HG02571 (cell line): ENCODE data around the gene JADE2.
"Not testable (repeated sequence)": the region's sequence is repeated elsewhere in the genome, so short reads cannot be mapped to it uniquely, and the experiment has no call there.

Experiments
- ATAC-seq: cut with Tn5 transposase; IDR thresholded peaks from one replicate; pipeline ENCODE4 v1.9.1; 2021; ENCODE audit warnings: mild to moderate bottlenecking, moderate library complexity; ENCODE audit not compliant: unreplicated experiment

Gene JADE2

DNA sequence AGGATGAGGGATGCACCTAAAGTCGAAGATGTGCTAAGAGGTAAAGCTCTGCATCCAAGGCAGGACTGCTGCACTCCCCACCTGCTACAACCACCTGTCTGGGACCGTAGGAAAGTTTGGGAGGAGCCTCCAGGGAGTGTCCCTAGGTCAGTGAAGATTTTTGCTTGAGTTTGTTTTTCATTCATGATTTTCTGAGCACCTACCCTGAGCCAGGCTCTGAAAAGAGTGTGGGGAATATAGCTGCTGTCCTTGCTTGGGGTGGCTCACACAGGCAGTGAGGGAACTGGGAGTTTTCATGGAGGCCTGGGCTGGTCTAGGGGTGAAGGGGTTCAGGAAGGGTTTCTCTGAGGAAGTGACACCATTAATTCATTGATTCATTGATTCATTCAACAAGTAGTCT lies 58.3 kb downstream of the JADE2 start:
- ATAC-seq, result no peak

DNA sequence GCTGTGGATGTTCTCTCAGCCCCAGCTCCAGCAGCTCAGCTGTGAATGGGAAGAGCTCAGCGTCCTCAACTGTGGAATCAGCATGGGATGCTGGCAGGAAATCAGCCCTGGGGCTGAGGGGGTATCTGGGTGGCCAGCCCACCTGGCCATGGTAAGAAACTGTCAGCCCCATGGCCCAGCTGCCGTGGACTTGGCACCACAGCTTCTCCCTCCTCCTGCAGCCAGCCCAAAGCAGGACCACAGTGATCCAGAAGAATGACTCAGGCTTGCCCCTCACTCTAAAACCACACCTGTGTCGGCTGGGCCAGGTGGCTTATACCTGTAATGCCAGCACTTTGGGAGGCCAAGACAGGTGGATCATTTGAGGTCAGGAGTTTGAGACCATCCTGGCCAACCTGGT lies 59.2 kb downstream of the JADE2 start:
- ATAC-seq, result no peak

DNA sequence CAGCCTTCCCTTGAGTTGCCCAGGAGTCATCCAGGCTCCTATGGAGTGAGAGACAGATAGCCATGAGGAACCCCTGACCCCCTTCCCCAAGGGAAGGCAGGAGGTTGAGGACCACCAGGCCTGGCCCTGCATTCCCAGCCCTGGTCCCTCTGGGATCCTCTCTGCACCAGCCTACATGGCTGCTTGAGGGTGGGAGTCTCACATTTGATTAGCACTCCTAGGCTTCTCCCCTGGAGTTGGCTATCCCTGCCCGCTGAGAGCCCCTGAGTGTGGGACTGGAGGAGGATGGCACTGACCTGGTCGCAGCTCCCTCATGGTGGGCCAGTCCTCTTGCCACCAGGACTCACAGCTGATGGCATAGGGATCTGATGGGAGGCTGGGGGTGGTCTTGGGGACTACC lies 60.5 kb downstream of the JADE2 start:
- no peak for ATAC-seq

DNA sequence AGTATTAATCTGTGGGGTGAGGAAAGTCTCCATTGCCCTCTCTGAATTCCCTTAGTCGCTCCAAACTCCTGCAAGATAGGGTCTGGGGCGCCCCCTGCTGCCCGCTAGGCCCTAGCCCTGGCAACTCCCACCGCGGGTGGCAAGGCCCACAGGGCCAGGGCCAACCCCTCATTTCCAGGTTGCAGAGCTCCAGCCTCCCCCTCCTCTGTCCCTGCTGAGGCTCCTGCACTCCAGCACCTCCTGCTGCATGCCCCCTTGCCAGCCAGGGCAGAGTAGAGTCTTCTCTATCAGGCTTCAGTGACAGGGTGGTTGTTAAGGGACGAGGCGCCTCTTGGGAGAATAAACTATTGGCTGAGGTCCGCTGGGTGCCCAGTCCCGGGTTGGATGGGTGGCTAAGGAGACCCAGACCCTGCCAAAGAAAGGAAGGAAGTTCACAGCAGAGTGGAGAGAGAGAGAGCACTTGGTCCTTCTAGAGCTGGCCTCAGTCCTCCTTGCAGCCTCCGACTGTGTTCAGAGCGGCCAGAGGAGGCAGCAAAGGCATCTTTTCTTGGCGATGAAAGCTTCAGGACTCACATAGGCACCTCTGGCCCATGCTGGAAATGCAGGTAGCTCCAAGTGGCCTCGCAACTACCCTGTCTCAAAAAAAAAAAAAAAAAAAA lies 61.5 kb downstream of the JADE2 start:
- peak; percentile 54 for ATAC-seq

DNA sequence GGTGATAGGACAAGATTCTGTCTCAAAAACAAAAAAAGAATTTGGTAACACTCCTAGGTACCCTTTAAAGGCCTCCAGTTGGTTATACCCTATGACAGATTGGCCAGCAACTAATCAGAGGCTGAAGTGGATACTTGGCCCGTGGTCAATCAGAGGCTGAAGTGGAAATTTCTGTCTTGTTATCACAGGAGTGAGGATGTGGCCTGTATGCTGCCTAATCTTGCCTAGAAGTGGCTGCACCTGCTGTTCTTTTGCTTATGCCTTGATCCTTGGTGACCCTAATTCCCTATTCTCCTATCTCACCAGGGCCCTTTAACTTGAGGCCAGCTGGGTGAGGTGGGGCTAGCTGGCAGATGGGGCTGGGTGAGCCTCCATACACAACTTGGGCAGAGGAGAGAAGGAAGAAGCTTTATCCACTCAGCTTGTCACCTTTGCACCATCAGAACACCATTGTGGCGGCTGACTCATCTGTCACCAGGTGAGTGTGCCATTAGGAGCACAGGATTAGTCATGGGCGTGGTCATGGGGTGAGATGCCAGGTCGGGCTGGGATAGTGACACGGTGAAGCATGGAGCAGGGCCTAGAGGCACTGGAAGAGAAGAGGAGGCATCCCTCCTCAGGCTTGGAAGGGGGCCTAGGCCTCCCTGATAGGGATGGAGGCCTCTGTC lies 65.7 kb downstream of the JADE2 start:
- ATAC-seq, result no peak

DNA sequence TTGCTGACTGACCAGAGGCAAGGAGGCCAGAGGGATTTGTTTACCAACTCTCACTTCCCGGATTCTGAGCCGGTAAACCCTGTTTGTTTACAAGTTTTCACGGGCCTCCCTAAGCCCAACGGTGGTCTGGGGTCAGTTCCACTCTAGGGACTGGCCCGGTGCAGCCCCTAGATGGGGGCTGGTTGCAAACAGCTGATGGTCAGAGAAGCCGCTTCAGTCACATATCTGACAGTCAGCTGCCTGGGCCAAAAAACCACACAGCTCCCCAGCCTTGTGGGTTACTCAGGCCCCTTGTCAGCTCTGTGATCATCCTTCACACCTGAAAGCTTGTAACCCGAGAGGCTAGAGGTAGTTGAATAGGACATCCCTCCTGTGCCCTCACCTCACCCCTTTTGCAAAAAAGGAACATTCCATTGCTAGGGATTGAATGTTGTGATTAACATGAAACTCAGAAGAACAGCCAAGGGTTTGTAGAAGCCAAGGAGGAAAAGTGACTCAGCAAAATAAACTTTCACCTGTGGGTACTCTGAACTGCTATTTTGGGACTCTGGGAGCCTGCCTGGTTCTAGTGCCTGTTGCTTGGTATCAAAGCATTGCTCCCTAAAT lies 66.8 kb downstream of the JADE2 start:
- no peak for ATAC-seq

DNA sequence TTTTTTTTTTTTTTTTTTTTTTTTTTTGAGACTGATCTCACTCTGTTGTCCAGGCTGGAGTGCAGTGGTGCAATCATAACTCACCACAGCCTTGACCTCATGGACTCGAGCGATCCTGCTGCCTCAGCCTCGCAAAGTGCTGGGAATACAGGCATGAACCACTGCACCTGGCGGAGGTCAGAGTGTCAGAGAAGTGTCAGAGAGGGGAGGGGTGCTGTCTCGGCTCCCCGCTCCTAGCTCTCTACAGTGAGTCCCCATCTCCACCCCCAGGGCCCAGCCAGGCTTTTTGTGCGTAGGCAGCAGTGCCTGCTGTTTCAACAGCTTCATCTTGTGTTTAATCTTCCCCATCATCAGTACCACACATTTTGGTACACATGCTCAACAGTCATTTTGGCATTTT lies 68.9 kb downstream of the JADE2 start:
- no peak for ATAC-seq

DNA sequence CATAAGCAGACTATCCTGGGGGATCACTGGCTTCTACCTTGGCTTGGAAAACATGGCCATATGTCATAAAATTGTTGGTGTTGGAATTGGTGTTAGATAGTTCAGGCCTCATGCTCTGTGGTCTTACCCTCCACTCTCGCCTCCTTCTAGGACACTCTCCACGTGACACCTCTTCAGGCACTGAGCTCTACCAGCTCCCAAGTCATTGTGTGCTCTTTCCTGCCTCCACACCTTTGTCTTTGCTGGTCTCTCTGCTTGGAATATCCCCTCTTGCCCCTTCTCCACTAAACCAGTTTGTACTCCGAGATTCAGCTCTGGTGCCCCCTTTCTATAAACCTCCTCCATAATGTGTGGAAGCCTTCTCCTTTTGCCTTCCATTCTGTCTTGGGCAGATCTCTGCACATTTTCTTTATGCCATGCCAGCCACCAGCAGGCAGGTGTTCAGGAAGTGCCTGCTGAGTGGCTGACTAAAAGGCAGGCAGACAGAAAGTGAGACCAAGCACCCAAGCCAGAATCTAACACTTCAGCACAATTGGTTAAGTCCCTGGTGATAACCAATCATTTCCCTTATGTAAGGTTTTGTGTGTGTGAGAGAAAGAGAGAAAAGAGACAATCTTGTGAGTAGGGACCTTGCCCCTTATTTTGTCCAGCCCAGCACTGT lies 69.5 kb downstream of the JADE2 start:
- ATAC-seq, result peak; percentile 53

DNA sequence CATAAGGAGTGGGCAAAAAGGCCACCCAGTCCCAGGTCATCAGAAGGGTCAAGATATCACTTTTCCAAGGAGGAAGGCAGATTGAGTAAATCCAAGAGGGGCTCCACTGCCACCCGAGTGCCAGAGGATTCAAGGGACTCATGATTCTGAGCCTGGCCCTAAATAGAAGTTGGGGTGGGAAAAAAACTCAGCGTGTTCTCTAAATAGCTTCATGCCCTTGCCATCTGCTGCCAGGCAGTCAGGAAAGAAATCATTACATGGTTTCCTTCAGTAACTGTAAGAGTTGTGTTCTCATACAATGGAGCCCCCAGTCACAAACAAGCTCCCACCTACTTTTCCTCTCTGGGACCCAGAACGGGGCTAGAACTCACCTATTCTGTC lies 70.0 kb downstream of the JADE2 start:
- no peak for ATAC-seq

DNA sequence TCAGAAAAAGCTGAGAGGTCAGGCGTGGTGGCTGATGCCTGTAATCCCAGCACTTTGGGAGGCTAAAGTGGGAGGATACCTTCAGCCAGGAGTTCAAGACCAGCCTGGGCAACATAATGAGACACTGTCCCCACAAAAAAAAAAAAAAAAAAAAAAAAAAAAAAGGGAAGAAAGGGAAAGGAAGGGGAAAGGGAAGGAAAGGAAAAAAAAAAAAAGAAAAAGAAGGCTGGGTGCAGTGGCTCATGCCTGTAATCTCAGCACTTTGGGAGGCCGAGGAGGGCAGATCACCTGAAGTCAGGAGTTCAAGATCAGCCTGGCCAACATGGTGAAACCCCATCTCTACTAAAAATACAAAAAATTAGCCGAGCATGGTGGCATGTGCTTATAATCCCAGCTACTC lies 74.3 kb downstream of the JADE2 start:
- ATAC-seq, result not testable (repeated sequence)

DNA sequence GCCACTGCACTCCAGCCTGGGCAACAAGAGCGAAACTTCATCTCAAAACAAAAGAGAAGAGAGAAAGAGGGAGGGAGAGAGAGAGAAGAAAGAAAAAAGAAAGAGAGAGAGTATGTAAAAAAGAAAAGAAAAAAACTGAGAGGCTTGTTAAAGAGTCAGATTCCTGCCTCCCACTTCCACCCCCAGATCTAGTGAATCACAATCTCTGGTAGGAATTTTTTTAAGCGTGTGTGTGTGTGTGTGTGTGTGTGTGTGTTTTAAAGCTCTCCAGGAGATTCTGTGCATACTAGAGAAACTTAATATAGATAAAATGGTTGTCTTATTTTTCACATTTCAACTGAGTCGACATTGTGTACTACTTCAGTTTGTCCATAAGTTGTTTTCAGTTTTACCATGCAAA lies 75.1 kb downstream of the JADE2 start:
- no peak for ATAC-seq

DNA sequence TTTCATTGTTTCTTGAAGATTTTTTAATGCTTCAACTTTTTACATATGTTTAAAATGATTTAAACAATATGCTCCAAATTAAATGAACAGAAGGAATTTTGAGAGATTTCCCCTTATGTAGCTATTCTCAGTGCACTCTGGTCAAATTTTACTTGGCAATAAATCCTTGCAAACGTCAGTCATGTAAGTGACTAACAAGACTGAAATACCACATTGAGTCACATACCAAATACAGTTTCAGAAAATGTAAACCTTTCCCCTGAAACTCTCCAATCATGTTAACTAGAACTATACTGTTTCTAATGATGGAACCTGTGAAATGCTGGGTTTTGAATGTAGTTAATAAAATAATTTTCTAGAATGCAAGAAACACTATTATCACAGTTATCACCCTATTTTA lies 77.6 kb downstream of the JADE2 start:
- no peak for ATAC-seq

DNA sequence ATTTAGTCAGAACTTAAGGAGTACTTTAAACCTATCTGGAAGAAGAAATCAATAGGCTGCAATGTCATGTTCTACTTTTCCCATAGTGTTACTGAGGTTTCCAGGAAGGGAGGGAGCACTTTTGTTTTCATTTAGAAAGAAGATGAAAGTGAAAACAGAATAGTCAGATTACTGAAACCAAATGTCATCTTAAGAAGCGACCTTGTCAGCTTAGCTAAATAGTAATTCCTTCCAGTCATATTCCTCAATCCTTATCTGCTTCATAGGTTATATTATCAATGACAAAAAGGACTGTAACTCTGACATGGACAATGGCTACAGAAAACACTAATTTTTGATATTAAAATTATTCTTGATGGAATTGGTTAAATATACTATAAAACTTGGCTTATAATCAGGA lies 79.4 kb downstream of the JADE2 start:
- ATAC-seq, result no peak

DNA sequence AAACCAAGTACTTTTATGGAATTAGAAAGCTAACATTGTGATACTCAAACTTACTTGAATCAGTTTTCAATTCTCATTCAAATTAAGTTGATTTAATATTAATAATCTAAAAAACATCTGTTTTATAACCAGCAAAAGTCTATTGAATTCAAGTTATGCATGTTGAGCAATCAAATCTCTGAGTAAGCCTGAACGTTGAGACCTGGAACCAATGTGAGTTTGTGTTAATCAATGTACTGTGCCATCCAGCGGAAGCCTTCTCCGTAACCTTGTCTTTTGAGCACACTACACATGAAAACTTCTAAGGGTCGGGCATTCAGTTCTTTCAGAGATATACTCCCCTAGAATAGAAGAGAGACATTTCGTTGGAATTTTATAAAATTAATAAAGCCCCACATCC lies 81.3 kb downstream of the JADE2 start:
- no peak for ATAC-seq

DNA sequence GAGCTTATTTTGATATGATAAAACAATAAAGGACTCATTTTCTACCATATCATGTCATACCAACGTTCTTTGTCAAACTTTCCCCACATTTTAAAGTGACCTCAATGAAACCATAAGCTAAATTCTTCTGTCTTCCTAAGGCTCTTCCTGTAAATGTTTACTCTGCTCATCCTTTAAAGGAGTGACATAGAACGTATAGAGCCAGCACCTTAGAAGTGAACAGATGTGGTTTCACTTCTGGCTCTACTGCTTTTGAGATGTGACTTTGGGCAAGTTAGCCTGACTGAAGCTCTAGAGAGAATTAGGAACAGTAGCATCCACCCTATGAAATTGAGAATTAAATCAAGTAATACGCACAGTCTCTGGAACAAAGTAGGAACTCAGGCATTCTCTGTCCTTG lies 83.1 kb downstream of the JADE2 start:
- no peak for ATAC-seq

DNA sequence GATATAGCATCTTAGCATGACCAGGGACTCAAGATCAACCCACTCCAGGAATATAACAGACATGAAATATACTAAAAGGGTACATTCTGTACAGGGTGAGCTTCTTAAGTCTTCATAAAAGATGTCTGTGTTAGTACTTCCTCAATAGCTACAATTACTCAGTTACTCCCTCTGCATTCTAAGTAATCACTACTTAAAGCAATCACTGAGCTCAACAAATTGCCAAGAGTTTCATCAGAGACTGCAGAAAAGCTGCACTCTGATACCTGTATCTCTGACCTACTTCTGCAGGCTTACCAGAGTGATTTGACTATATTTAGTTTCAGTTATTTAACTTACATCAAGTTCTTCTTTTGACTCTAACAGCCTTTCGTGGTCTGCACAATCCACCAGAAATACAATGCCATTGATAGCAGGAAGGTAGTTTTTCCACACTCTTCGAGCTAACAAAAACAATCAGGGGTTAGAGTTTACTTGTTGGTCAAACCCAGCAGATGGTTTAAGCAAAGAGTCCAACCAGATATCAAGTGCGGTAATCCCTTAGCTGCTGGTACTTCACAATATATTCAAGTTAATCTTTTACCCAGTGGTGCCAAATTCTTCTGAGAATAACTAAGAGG lies 83.9 kb downstream of the JADE2 start:
- ATAC-seq, result peak; percentile 40

DNA sequence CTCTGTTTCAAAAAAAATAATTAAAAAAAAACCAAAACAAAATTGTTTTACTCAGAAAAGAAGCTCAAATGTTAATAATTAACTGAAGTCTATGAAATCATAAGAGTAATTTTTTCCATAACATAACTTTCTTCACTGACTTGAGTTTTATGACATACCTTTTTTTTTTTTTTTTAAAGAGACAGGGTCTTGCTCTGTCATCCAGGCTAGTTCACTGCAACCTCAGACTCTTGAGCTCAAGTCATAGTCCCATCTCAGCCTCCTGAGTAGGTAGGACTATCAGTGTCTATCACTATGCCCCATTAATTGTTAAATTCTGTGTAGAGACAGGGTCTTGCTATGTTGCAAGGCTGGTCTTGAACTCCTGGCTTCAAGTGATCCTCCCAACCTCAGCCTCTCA lies 85.3 kb downstream of the JADE2 start:
- no peak for ATAC-seq

DNA sequence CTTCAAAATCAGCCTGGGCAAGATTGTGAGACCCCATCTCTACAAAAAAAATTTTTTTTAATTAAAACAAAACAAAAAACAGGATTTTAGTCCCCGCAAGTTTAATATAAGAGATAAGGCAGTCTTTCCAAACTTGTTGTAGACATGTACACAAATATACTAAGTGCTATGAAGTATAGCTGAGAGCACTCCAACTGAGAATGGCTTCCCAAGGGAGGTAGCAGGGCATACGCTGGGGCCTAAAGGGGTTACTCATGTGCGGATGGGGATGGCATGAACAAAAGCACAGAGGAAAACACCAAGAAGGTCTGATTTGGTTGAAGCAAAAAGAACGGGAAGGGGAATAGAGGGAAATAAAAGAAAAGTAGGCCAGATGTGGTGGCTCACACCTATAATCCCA lies 86.0 kb downstream of the JADE2 start:
- ATAC-seq, result no peak

DNA sequence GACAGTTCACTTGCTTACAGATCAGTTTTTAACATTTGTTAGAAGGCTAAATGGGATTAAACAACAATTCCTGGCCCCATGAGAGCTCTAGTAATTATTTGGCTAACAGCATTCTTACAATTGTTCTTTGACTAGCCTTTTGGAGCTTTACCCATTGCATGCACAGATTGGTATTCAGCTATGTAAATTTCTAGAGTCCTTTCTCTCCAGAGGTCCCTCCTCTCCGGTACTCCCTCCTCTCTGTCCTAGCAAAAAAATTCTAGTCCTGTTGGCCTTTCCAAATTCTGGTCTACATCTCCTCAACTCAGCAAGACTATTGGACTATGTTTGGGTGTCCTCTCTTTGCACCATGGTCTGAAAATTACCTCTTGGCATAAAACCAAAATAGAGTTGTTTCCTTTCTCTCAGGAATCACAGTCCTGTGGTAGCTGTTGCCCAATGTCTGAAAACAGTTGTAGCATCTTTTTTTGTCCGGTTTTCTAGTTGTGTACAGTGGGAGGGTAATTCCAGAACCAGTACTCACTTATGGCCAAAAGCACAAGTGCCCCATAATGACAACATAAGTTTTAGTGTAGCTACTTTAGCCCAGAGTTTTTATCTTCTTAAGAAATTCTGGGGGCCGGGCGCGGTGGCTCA lies 89.1 kb downstream of the JADE2 start:
- no peak for ATAC-seq

DNA sequence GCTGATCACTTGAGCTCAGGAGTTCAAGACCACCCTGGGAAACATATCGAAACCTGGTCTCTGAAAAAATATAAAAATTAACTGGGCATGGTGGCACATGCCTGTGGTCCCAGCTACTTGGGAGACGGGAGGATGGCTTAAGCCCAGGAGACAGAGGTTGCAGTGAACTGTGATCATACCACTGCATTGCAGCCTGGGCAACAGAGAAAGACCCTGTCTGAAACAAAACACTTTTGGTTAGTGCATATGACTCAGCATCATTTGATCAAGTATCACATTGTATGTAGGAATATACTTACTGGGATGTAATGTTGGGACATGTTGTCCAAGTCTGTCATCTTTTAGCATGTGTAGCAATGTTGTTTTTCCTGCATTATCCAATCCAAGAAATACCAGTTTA lies 95.2 kb downstream of the JADE2 start:
- no peak for ATAC-seq

DNA sequence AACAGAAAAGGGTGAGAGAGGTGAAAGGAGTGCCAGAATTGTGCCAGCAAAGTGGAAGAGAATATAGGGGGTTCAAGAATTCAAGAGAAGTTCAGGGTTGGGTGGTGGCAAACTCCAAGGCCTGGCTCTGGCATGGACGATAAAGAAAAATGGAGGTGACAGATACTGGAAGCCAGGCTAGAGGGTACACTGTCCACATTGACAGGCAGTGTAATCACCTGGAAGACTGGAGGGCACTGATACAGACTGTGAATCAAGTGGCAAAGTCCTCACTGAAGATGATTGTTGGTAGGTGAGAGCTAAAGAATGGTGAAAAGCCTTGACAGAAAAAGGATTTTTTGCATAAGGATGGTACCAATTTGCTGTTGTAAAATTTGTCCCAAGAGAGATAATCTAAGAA lies 100.1 kb downstream of the JADE2 start:
- no peak for ATAC-seq
